Measurements from ENCODE around the gene CTDSPL. TPM values are rescaled to one million over a fixed set of nuclear protein-coding genes. Genes with fewer than 3 reads are reported as not detected.

The CTDSPL gene
- total RNA-seq, 1 experiment from 2014 or later, result 16.6 TPM

DNA sequence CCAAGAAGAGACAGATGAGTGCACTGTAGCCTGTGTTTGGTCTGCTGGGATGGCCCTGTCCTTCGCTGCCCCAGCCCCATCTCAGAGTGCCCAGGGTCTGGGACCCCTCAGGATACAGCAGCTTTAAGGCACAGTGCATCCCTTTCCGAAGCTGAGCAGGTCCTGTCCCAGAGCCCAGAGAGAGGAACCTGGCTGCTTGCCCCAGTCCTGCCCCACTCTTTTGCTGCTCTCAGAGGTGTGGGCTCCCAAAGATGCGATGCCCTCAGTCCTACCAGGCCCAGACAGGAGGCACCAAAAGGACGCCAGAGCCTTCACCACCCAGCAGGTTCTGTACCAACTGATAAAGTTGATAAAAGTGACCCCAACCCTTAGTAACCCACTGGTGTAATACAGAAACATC, 159.5 kb downstream of the CTDSPL start:
- ATAC-seq (no peak), DNase-seq (ENCODE audit: low read depth, low spot score) (no peak)
- Histone ChIP-seq H3K36me3 (ENCODE audit: control insufficient read depth, insufficient read depth, low read length) (no peaks in the 10 kb centered on the region), H3K27me3 (ENCODE audit: control insufficient read depth, insufficient read depth, low read length) (no peaks in the 10 kb centered on the region), H3K4me3 (ENCODE audit: low read depth in 2 of 2, low read length in 2 of 2) (no peak overlapping the region), H3K27ac (ENCODE audit: low read length) (no peak overlapping the region), H3K9me3 (ENCODE audit: control insufficient read depth, insufficient read depth, low read depth, low read length) (no peaks in the 10 kb centered on the region), H3K4me1 (ENCODE audit: control insufficient read depth, insufficient read depth, low read length) (peaks cover 5% of the 10 kb centered on the region)
- in situ Hi-C loops (cut with HindIII; ENCODE audit: low pct_unique_long_range_greater_than_20kb, low sequenced_read_pairs) (no loop called here), intact Hi-C loops (cut with micrococcal nuclease; ENCODE audit: unreplicated experiment) (no loop called here)
- ChIA-PET POLR2A (no interaction called here), CTCF (no interaction called here)
- no TSS peak for BruUV-seq (replicated peaks)
- TF ChIP-seq POLR2AphosphoS5 (IDR thresholded peaks at IDR 0.05; ENCODE audit: low read depth, low read length) (no peak), TCF7L2 (IDR thresholded peaks at IDR 0.05; ENCODE audit: low read depth, low read length) (no peak), SIN3A (IDR thresholded peaks at IDR 0.05; ENCODE audit: borderline replicate concordance, insufficient read depth, low read depth, low read length) (no peak)
- TF ChIP-seq, protein P1, sequence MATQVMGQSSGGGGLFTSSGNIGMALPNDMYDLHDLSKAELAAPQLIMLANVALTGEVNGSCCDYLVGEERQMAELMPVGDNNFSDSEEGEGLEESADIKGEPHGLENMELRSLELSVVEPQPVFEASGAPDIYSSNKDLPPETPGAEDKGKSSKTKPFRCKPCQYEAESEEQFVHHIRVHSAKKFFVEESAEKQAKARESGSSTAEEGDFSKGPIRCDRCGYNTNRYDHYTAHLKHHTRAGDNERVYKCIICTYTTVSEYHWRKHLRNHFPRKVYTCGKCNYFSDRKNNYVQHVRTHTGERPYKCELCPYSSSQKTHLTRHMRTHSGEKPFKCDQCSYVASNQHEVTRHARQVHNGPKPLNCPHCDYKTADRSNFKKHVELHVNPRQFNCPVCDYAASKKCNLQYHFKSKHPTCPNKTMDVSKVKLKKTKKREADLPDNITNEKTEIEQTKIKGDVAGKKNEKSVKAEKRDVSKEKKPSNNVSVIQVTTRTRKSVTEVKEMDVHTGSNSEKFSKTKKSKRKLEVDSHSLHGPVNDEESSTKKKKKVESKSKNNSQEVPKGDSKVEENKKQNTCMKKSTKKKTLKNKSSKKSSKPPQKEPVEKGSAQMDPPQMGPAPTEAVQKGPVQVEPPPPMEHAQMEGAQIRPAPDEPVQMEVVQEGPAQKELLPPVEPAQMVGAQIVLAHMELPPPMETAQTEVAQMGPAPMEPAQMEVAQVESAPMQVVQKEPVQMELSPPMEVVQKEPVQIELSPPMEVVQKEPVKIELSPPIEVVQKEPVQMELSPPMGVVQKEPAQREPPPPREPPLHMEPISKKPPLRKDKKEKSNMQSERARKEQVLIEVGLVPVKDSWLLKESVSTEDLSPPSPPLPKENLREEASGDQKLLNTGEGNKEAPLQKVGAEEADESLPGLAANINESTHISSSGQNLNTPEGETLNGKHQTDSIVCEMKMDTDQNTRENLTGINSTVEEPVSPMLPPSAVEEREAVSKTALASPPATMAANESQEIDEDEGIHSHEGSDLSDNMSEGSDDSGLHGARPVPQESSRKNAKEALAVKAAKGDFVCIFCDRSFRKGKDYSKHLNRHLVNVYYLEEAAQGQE (IDR thresholded peaks at IDR 0.05; ENCODE audit: insufficient read depth in 1 of 2, low read depth in 2 of 2, low read length in 1 of 2), result no peak

DNA sequence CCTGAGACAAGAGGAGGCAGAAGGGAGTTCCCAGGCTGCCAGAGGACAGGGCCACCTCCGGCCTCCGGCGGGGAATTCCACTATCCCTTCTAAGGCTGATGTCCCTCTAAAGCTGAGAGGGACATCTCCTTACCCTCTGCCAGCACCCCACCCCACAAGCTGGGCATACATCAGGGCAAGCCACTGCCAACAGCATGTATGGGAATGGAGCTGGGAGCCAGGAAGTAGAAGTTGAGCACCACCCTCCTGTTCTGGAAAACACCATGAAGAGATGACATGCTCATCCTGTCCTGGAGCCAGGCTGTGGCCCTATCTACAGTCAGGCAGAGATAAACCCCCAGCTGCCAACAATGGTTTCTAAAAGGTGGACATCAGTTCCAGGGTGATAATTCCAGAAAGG, 160.6 kb downstream of the CTDSPL start:
- ATAC-seq (no peak), DNase-seq (ENCODE audit: low read depth, low spot score) (no peak)
- Histone ChIP-seq H3K27ac (ENCODE audit: low read length) (no peak overlapping the region), H3K4me3 (ENCODE audit: low read depth in 2 of 2, low read length in 2 of 2) (no peak overlapping the region), H3K4me1 (ENCODE audit: control insufficient read depth, insufficient read depth, low read length) (peaks cover 5% of the 10 kb centered on the region), H3K9me3 (ENCODE audit: control insufficient read depth, insufficient read depth, low read depth, low read length) (no peaks in the 10 kb centered on the region), H3K27me3 (ENCODE audit: control insufficient read depth, insufficient read depth, low read length) (no peaks in the 10 kb centered on the region), H3K36me3 (ENCODE audit: control insufficient read depth, insufficient read depth, low read length) (no peaks in the 10 kb centered on the region)
- in situ Hi-C loops (cut with HindIII; ENCODE audit: low pct_unique_long_range_greater_than_20kb, low sequenced_read_pairs), result no loop called here
- ChIA-PET CTCF (no interaction called here), POLR2A (no interaction called here)
- TF ChIP-seq POLR2AphosphoS5 (IDR thresholded peaks at IDR 0.05; ENCODE audit: low read depth, low read length) (no peak), TCF7L2 (IDR thresholded peaks at IDR 0.05; ENCODE audit: low read depth, low read length) (no peak)
- no TSS peak for BruUV-seq (replicated peaks)
- intact Hi-C loops (cut with micrococcal nuclease; ENCODE audit: unreplicated experiment), result no loop called here

DNA sequence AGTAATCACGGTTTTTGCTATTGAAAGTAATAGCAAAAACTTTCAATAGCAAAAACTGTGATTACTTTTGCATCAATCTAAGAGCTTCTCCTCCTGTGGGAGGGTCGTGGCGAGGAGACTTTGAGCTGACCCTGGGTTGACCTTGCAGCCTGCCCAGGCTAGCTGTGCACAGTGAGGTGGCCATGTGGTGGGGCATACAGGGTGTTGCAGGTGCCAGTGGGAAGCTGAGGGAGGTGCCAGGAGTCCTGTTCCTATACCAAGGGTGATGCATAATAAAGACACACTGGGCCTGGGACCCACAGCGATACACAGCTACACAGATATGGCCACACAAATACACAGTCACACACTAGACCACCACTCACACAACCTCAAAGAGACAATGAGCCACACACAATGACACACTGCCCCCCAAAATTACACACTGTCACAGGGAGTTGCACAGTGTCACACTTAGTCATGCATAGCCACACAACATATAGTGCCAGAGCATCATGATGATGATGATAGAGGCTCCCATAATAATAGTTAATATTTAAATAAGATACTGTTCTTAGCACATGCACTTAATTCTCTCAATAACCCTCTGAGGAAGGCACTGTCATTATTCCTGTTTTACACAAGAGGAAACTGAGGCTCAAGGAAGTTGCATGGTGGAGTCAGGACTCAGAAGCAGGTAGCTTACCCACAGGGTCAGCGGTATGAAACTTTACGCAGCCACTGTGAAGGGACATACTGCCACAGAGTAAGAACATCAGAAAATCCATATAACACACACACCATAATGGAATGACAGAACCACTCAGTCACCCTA, 161.4 kb downstream of the CTDSPL start:
- ChIA-PET CTCF (interaction anchor here (0.5 kb wide), 1 partner anchor 164 kb away, joined by 4 read pairs; no protein-coding TSS in a partner anchor), POLR2A (no interaction called here)
- no peaks in the 10 kb centered on the region for H3K9me3 ChIP-seq (ENCODE audit: control insufficient read depth, insufficient read depth, low read depth, low read length)
- peaks cover 5% of the 10 kb centered on the region for H3K4me1 ChIP-seq (ENCODE audit: control insufficient read depth, insufficient read depth, low read length)
- H3K27me3 ChIP-seq (ENCODE audit: control insufficient read depth, insufficient read depth, low read length), result no peaks in the 10 kb centered on the region
- in situ Hi-C loops (cut with HindIII; ENCODE audit: low pct_unique_long_range_greater_than_20kb, low sequenced_read_pairs) (no loop called here), intact Hi-C loops (cut with micrococcal nuclease; ENCODE audit: unreplicated experiment) (no loop called here)
- H3K27ac ChIP-seq (ENCODE audit: low read length), result no peak overlapping the region
- DNase-seq (ENCODE audit: low read depth, low spot score) (no peak), ATAC-seq (no peak)
- BruUV-seq (replicated peaks), result no TSS peak
- H3K4me3 ChIP-seq (ENCODE audit: low read depth in 2 of 2, low read length in 2 of 2), result no peak overlapping the region
- H3K36me3 ChIP-seq (ENCODE audit: control insufficient read depth, insufficient read depth, low read length), result no peaks in the 10 kb centered on the region
- TF ChIP-seq, protein P2, sequence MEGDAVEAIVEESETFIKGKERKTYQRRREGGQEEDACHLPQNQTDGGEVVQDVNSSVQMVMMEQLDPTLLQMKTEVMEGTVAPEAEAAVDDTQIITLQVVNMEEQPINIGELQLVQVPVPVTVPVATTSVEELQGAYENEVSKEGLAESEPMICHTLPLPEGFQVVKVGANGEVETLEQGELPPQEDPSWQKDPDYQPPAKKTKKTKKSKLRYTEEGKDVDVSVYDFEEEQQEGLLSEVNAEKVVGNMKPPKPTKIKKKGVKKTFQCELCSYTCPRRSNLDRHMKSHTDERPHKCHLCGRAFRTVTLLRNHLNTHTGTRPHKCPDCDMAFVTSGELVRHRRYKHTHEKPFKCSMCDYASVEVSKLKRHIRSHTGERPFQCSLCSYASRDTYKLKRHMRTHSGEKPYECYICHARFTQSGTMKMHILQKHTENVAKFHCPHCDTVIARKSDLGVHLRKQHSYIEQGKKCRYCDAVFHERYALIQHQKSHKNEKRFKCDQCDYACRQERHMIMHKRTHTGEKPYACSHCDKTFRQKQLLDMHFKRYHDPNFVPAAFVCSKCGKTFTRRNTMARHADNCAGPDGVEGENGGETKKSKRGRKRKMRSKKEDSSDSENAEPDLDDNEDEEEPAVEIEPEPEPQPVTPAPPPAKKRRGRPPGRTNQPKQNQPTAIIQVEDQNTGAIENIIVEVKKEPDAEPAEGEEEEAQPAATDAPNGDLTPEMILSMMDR (IDR thresholded peaks at IDR 0.05), result no peak
- no peak for TF ChIP-seq SIN3A (IDR thresholded peaks at IDR 0.05; ENCODE audit: borderline replicate concordance, insufficient read depth, low read depth, low read length)
- TF ChIP-seq POLR2AphosphoS5 (IDR thresholded peaks at IDR 0.05; ENCODE audit: low read depth, low read length), result no peak
- TF ChIP-seq, protein P1 (IDR thresholded peaks at IDR 0.05; ENCODE audit: insufficient read depth in 1 of 2, low read depth in 2 of 2, low read length in 1 of 2), result no peak
- TF ChIP-seq TCF7L2 (IDR thresholded peaks at IDR 0.05; ENCODE audit: low read depth, low read length), result no peak
